Lower leg skin (tissue), 3 donors: ENCODE measurements around the gene SORL1.

Experiments
- POLR2A ChIP-seq, 2 donors: fragments of 450-650 bp; IDR thresholded peaks; one replicate each; pipeline ENCODE4 v1.6.1; 2016 to 2017; ENCODE audit warnings: antibody characterized with exemption in 2 of 2, mild to moderate bottlenecking in 1 of 2, moderate library complexity in 1 of 2
- TF ChIP-seq, protein P1 (sequence below), 3 donors: fragments of 450-650 bp; IDR thresholded peaks; one replicate each; pipeline ENCODE4 v1.5.1; 2016; ENCODE audit warnings: antibody characterized with exemption in 3 of 3, mild to moderate bottlenecking in 3 of 3, moderate library complexity in 2 of 3

DNA sequence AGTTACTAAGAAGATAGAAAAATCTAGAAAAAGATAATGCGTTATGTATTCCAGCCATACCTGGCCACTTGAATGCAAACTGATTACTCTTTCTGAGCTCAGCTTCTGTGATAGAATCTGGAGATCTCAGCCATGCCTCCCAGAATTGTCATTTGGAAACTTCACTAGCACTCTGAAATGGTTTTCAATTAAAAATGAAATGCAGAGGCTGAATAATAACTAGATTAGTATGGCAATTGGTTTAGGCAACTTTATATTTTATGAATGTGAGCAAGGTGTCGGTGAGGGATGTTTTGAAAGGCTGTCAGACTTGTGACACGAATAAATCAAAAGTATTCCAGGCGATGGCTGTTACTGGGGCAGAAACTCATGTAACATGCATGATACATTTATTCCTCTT, 129.5 kb downstream of the SORL1 start:
- TF ChIP-seq, protein P1, sequence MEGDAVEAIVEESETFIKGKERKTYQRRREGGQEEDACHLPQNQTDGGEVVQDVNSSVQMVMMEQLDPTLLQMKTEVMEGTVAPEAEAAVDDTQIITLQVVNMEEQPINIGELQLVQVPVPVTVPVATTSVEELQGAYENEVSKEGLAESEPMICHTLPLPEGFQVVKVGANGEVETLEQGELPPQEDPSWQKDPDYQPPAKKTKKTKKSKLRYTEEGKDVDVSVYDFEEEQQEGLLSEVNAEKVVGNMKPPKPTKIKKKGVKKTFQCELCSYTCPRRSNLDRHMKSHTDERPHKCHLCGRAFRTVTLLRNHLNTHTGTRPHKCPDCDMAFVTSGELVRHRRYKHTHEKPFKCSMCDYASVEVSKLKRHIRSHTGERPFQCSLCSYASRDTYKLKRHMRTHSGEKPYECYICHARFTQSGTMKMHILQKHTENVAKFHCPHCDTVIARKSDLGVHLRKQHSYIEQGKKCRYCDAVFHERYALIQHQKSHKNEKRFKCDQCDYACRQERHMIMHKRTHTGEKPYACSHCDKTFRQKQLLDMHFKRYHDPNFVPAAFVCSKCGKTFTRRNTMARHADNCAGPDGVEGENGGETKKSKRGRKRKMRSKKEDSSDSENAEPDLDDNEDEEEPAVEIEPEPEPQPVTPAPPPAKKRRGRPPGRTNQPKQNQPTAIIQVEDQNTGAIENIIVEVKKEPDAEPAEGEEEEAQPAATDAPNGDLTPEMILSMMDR (IDR thresholded peaks at IDR 0.05), result no peak
- no peak for TF ChIP-seq POLR2A (IDR thresholded peaks at IDR 0.05)
